GM18505 (cell line): ENCODE results near the gene KRTAP10-11.

Experiments used
- ATAC-seq: cut with Tn5 transposase; IDR thresholded peaks from one replicate; pipeline ENCODE4 v1.9.1; 2021; ENCODE audit not compliant: unreplicated experiment
- POLR2A ChIP-seq: IDR thresholded peaks from 4 replicates; pipeline ENCODE4 v1.6.1; 2011; ENCODE audit warnings: borderline replicate concordance; ENCODE audit not compliant: insufficient read depth, insufficient read length; ENCODE audit errors: extremely low read depth

KRTAP10-11 gene

GRCh38 chr21:44640761-44641160, 5.5 kb upstream of the KRTAP10-11 start:
- no peak for ATAC-seq
- TF ChIP-seq POLR2A, result no peak

GRCh38 chr21:44643741-44644310, 2.4 kb upstream of the KRTAP10-11 start:
- TF ChIP-seq POLR2A, result no peak
- ATAC-seq, result no peak

DNA sequence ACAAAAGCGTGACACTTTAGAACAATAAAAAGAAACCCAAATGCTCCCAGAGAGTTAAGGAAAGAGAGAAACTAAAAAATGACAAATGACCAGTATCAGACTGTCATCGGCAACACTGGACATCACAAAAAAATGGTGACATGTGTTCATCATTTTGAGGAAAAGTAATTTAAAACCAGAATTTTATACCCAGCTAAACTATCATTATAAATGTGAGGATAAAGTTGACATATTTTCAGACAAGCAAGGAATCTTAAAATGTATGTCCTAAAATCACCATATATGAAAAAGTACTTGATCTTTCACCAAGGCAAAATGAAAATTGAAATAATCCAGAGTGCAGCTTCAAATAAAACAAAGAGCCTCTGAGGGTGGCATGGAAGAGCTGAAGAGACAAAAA, 1.3 kb upstream of the KRTAP10-11 start:
- no peak for ATAC-seq

DNA sequence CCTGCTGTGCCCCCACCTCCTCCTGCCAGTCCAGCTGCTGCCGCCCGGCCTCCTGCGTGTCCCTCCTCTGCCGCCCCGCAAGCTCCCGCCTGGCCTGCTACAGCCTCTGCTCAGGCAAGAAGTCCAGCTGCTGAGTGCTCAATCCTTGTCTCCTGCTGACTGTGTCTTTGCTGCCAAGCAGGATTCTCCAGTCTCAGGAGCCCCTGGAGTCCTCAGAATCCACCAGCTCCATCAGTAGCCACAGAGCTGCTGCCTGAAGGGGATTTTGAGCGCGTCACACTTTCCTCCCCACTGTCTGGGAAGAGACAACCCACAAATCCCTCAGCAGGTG, 973 bp downstream of the KRTAP10-11 start:
- no peak for ATAC-seq
- no peak for TF ChIP-seq POLR2A

More for the DNA sequence above, 1.3 kb upstream of the KRTAP10-11 start:
- no peak for TF ChIP-seq POLR2A

DNA sequence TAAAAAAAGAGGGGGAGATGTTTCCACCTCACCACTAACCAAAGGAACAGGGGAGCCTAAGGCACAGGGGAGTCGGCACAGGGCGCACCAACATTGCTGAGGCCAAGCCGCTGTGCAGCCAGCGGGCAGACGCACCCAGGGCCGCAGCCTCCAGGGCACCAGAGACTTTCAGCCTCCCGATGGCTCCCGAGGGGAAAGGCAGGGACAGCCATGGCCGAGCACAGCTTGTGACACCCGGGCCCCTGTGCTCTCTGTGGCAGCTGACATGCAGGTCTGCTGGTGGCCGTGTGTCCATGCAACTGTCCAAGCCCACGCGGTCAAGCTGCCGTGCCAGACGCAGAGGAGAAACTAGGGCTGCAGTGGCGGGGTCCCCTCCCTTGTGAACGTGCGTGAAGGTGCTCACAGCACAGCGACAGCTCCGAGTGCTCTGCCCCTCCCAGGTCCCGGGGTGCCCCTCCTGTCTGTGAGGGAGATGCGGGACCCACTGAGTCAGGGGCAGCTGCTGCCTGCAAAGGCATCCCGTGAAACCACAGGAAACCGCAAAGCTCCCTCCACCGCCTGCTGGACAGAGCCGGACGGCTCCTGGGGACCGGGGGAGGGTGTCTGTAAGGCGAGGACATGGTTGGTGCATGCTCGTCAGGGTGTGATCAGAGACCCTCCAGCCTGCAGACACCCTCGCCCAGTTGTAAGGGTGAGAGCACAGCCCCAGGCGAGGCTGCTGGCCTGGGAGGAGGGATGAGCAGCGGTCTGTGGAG, 2.5 kb downstream of the KRTAP10-11 start:
- no peak for TF ChIP-seq POLR2A
- ATAC-seq, result no peak

DNA sequence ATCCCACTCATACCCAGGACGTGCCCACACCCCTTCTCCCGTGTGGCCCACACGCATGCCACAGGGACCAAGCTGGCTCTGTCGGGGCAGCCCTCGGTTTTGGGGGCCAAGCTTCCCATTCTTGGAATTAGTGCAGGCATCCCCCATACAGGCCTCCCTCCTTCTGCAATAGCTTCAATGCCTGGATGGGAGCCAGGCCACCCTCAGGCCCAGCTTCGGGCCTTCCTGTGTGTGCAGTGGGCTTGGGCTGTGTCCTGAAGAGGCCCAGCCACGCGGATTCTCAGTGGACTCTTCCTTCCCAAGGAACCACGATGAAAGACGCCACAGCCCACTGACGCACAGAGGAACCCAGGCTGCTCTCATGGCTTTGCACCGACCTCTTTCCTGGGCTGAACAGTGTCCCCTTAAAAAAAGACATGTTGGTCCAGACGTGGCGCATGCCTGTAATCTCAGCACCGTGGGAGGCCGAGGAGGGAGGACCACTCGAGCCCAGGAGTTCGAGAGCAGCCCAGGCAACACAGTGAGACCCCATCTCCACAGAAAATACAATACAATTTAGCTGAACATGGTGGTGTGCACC, 3.4 kb downstream of the KRTAP10-11 start:
- no peak for ATAC-seq
- no peak for TF ChIP-seq POLR2A

DNA sequence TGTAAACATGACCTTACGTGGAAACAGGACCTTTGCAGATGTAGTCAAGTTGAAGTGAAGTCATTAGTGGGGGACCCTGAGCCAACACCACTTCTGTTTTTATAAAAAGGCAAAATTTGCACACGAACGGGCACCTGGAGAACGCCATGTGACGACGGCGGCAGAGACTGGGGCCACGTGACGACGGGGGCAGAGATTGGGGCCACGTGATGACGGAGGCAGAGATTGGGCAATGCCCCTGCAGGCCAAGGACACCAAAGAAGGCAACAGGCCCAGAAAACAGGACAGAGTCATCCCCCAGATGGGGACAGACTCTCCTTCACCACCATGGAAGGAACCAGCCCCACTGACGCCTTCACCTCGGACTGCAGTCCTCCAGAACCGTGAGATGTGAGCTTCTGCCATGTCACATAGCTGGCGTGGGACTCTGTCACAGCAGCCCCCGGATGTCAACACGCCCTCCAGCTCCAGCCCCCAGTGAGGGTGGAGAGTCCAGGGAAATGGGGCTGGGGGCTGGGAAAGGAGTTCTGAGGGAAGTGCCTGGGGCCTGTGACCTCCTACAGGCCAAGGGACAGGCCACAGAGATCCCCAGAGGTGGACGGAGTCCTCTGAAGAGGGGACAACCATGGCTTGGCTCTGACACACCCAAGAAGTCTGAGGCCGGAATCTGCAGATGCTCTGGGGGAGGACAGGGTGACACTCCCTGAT, 4.2 kb downstream of the KRTAP10-11 start:
- no peak for ATAC-seq
- TF ChIP-seq POLR2A, result no peak

DNA sequence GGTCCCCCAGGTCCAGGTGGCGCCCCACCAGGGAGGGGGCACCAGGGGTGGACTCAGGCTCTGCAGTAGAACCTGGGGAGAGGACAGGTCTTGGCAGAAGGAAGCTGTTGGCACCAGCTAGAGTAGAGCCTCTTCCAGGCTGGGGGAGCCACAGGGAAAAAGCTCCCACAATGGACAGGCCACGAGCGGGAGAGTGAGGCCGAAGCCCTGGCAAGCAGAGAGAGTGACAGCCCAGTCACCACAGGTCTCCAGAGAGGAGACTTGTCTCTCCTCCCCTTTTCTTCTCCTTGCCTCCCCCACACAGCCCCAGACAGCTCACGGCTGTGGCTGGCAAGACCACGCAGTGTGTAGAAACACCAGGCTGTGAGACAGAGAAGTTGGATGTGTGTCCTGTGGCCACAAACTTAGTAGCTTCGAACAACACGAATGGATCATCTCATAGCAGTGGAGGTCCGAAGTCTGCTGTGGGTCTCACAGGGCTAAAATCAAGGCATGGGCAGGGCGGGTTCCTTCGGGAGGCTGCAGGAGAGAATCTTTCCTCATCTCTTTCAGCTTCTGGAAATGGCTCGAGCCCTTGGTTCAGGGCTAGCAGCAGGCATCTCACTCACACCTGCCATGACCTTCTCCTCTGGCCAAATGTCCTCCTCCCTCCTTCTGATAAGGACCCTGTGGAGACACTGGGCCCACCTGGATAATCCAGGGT, 4.9 kb downstream of the KRTAP10-11 start:
- ATAC-seq, result no peak
- no peak for TF ChIP-seq POLR2A

GRCh38 chr21:44653123-44653522, 6.9 kb downstream of the KRTAP10-11 start:
- no peak for TF ChIP-seq POLR2A
- no peak for ATAC-seq

DNA sequence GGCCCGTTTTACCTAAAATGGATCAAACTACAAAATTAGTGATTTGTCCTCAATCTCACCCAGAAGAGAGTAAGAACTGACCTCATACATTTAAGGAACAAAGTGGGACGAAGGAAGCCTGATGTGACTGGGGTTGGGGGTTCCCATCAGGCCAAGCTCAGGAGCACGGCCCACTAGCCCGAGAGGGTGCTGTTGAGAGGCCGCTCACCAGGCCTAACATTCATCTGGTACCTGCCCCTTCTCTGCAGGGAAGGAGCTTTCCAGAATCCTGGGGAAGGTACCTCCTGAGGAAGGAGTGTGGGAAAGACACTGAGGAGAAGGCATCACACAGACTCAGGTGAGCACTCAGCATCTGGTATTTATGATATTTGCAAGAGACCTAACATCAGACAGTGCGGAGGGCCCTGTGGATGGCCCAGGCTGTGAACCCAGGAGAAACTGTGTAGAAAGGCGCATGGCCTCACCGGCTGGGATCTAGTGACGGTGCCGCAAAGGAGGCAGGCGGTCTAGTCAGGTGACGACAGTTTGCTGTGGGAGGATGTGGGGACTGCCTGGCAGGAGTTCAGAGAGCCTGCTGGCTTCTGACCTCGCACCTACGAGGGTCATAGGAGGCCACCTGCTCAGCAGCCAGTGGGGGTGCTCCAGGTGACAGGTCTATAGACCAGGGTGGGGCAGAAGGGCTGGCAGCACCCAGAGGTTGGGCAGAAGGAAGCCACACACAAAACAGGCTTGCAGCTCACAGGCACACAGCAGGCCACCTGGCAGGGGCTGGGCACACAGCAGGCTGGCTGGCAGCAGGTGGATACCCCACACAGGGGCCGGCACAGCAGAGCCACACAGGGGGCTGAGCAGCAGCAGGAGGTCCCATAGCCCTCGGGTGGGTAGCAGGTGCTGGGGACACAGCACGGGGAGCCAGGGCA, 7.7 kb downstream of the KRTAP10-11 start:
- no peak for ATAC-seq

GRCh38 chr21:44654576-44655175, 8.5 kb downstream of the KRTAP10-11 start, which contains the start of gene KRTAP12-4:
Gene KRTAP12-4 (minus strand): TSS chr21:44654659. CDS start chr21:44654614, 45 bp downstream.
- no peak for TF ChIP-seq POLR2A
- ATAC-seq, result no peak

More for the DNA sequence above, 7.7 kb downstream of the KRTAP10-11 start:
- TF ChIP-seq POLR2A, result no peak

- TF ChIP-seq POLR2A, result no peak
- ATAC-seq, result no peak
Measured at GRCh38 chr21:44656868-44657267, 10.7 kb downstream of the KRTAP10-11 start.
